Memory B cell (primary cell): ENCODE measurements around the gene SDK1.

Experiments used
- ATAC-seq: fragments of 150-1000 bp; cut with Tn5 transposase; 2 replicates; pipeline ENCODE4 v1.10.0; 2021; ENCODE audit warnings: low read depth, mild to moderate bottlenecking, moderate library complexity
- DNase-seq, 2 donors: peaks; one replicate each; pipeline ENCODE4 v3.0.0; 2022; ENCODE audit warnings: low spot score in 2 of 2
- H3K27ac Mint-ChIP-seq: one replicate; pipeline ENCODE4 v1.8.0; 2022; ENCODE audit warnings: mild to moderate bottlenecking, moderate library complexity, mixed read lengths
- H3K27me3 Mint-ChIP-seq: one replicate; pipeline ENCODE4 v1.8.0; 2022; ENCODE audit warnings: mixed read lengths
- H3K36me3 Mint-ChIP-seq: one replicate; pipeline ENCODE4 v1.8.0; 2022; ENCODE audit warnings: mild to moderate bottlenecking, mixed read lengths
- H3K4me1 Mint-ChIP-seq: one replicate; pipeline ENCODE4 v1.8.0; 2022; ENCODE audit warnings: mixed read lengths
- H3K4me3 Mint-ChIP-seq: one replicate; pipeline ENCODE4 v1.8.0; 2022; ENCODE audit warnings: mild to moderate bottlenecking, moderate library complexity, mixed read lengths
- H3K9me3 Mint-ChIP-seq: one replicate; pipeline ENCODE4 v1.8.0; 2022; ENCODE audit warnings: mixed read lengths

SDK1 gene

DNA sequence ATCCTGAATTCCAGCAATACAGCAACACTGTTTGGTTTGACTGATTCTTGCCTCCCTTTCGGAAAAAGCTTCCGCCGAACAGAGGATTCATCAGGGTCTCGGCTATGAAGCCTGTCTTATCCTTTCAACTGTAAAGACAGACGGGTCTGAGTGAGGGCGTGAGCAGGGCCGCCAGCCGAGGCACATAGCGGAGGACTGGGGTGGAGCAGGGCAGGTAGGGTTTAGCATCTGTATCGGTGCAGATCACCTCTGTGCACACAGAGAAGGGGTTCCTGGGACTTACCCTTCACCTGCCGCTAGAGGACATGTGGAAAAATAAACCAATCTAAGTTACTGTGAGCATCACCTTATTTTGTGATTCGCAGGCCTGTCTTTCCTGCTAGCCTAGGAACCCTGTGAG lies 724.2 kb downstream of the SDK1 start:
- Mint-ChIP-seq H3K4me1 (no peaks in the 10 kb centered on the region), H3K4me3 (no peak overlapping the region), H3K36me3 (peaks cover 2% of the 10 kb centered on the region), H3K9me3 (peaks cover 3% of the 10 kb centered on the region), H3K27me3 (peaks cover 4% of the 10 kb centered on the region), H3K27ac (no peak overlapping the region)
- DNase-seq, result no peak
- ATAC-seq, result no peak

DNA sequence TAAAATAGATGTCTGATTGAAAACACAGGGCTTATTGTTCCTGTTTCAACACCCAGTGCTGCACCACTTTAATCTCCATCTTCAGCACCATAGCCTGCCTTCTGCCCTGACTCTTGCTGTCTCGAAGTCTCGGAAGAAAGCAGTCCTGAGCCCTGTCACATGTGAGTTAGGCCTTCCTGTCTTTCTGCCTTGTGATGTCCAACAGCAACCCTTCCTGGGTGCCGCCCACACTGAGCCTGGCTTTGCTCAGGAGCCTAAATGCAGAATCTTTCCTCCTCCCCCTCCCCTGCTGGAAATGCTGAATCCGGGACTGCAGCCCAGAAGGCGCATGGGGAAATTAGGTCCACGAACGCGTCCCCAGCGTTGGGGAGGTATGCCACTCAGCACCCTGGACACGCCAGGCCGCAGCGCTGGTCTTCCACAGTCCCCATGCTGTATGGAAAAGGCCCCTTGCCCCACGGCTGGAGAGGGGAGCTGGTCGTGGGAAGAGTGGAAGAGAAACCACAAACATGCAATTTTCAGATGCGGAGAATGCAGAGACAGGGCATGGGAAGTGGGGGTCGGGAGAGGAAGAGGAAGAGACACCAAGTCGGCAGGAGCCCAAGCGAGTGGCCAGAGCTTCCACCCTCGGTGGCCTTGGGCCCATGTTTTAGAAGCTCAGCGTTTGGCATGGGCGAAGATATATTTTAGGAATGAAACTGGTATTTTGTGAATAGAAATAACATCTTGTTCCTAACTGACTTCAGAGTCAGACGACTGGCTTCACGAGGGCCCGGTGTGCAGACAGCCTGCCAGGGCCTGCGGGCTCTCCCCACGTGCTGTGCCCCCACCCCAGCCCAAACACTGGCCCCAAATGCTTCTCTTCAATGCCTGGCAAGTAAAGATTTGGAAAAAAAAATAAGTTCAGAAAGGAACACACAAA lies 724.9 kb downstream of the SDK1 start:
- no peaks in the 10 kb centered on the region for H3K4me1 Mint-ChIP-seq
- no peak for DNase-seq
- no peak overlapping the region for H3K4me3 Mint-ChIP-seq
- H3K36me3 Mint-ChIP-seq, result no peaks in the 10 kb centered on the region
- H3K9me3 Mint-ChIP-seq, result peaks cover under 1% of the 10 kb centered on the region
- ATAC-seq, result no peak
- peaks cover under 1% of the 10 kb centered on the region for H3K27me3 Mint-ChIP-seq
- no peak overlapping the region for H3K27ac Mint-ChIP-seq

DNA sequence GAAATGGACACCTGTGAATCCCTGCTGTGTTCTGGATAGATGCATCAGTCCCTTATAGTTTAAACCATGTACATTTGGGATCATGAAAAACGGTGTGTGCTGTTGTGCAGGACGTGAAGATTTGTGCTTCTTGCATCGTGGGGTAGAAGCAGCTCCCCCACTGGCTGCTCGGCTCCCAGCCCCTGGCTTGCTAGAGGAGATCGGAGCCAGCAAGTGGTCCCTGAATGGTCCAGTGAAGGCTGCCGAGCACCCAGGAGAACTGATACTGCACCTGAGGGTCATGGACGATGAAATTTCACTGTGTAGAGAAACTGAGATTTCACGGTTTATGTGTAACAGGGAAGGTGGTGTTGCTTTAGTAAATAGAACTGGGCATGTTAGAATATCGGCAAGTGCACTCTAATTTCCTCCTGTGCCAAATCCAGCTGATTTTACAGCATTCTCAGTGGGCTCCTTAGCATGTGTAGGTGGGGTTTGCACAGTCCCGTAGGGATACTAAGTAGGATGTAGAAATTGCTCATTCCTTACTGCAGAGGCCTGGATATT lies 726.0 kb downstream of the SDK1 start:
- no peak overlapping the region for H3K4me3 Mint-ChIP-seq
- no peaks in the 10 kb centered on the region for H3K27me3 Mint-ChIP-seq
- no peak overlapping the region for H3K27ac Mint-ChIP-seq
- H3K36me3 Mint-ChIP-seq, result no peaks in the 10 kb centered on the region
- no peaks in the 10 kb centered on the region for H3K9me3 Mint-ChIP-seq
- H3K4me1 Mint-ChIP-seq, result no peaks in the 10 kb centered on the region
- ATAC-seq (no peak), DNase-seq (no peak)

DNA sequence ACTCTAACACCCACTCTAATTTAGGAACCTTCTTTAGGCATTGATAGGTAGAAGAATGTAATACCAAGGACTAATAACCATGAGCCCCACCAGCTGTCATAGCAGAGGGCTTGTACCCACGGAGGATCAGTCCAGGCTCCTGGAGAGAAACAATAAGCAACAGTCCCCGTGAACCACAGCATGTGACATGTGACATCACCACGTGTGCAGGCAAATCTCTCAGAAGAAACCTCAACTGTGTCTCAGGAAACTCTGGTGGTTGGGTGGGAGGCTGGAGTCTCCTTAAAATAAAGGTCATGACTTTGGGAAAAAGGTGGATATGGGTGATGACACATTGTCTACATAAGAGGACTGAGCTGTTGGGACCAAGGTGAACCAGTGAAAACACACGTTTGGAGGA lies 727.2 kb downstream of the SDK1 start:
- H3K27ac Mint-ChIP-seq, result no peak overlapping the region
- no peaks in the 10 kb centered on the region for H3K4me1 Mint-ChIP-seq
- no peaks in the 10 kb centered on the region for H3K27me3 Mint-ChIP-seq
- no peak for ATAC-seq
- H3K4me3 Mint-ChIP-seq, result no peak overlapping the region
- no peaks in the 10 kb centered on the region for H3K36me3 Mint-ChIP-seq
- no peaks in the 10 kb centered on the region for H3K9me3 Mint-ChIP-seq
- no peak for DNase-seq

DNA sequence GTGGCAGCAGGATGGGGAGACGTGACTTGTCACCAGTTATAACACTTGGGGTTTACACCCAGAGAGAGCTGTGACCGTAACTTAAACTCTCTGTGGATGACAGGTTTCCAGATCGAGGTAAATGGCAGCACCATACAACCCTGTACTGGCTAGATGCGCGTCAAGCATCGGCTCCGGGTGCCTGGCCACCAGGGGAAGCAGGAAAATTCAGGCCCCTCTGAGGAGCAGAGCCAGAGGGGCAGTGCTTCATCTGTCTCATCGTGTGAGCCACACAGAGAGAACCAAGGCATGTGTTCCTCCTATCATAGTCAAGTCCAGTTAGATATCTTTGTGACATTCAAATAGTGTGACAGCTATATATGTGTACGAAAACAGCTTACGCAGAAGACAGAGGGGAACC lies 728.9 kb downstream of the SDK1 start:
- H3K9me3 Mint-ChIP-seq, result no peaks in the 10 kb centered on the region
- no peak for DNase-seq
- no peak for ATAC-seq
- H3K4me3 Mint-ChIP-seq, result no peak overlapping the region
- no peaks in the 10 kb centered on the region for H3K36me3 Mint-ChIP-seq
- H3K27ac Mint-ChIP-seq, result no peak overlapping the region
- no peaks in the 10 kb centered on the region for H3K4me1 Mint-ChIP-seq
- no peaks in the 10 kb centered on the region for H3K27me3 Mint-ChIP-seq

DNA sequence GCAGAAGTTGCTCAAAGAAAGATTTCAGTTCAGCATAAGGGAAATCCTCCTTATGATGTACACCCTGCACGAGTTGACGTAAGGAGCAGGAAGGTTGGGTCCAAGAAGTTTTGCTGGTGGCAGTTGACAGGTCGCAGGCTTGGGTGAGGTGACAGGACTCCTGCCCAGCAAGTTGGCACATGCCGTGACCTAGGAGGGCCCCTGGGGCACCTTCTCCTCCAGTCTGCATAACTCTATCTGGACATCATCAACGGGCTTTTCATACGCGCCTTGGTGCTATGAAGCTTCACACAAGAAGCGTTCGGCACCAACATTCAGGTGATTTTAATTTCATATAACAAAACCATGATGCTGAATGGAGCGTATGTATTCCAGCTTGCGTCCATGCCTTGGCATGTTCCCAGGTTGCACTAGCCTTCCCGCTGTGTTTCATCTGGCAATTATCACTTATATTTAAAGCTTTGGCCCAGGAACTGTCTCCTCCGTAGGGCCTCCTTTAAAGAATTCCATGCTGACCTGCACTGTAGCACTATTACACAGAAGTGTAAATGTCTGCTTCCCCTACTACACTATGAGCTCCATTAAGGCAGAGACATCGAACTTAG lies 729.4 kb downstream of the SDK1 start:
- Mint-ChIP-seq H3K27me3 (no peaks in the 10 kb centered on the region), H3K9me3 (no peaks in the 10 kb centered on the region), H3K4me3 (no peak overlapping the region), H3K27ac (no peak overlapping the region), H3K36me3 (no peaks in the 10 kb centered on the region), H3K4me1 (no peaks in the 10 kb centered on the region)
- no peak for DNase-seq
- ATAC-seq, result no peak

DNA sequence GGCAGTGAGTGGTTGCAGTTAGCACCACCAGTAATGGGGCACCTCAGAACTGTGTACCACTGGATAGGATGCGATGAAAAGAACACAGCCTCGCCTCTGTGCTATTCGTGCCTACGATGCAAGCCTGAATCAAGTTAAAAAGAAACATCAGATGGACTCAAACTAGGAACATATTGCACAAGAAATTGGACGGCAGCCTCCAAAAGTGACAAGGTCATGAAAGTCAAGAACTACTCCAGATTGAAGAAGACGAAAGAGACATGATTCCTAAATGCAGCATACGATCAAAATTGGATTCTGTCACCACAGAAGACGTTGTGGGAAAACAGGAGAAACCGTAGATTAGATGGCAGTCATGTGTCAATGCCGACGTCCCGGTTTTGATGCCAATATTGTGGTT lies 732.9 kb downstream of the SDK1 start:
- Mint-ChIP-seq H3K4me3 (no peak overlapping the region), H3K9me3 (no peaks in the 10 kb centered on the region), H3K27ac (no peak overlapping the region), H3K27me3 (no peaks in the 10 kb centered on the region), H3K4me1 (no peaks in the 10 kb centered on the region), H3K36me3 (no peaks in the 10 kb centered on the region)
- DNase-seq (no peak), ATAC-seq (no peak)

DNA sequence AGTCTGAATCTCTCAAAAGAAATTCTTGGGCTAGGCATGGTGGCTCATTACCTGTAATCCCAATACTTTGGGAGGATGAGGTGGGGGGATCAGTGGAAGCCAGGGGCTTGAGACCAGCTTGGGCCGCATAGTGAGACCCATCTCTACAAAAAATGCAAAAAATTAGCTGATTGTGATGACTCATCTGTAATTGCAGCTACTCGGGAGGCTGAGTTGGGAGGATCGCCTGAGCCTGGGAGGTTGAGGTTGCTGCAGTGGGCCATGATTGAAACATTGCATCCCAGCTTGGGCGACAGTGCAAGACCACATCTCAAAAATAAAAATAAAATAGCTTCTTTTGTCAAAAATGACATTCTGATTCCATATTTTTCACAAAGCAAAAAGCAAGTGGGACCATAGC lies 736.3 kb downstream of the SDK1 start:
- no peaks in the 10 kb centered on the region for H3K27me3 Mint-ChIP-seq
- H3K4me1 Mint-ChIP-seq, result no peaks in the 10 kb centered on the region
- no peak for ATAC-seq
- no peaks in the 10 kb centered on the region for H3K36me3 Mint-ChIP-seq
- no peak overlapping the region for H3K27ac Mint-ChIP-seq
- no peaks in the 10 kb centered on the region for H3K9me3 Mint-ChIP-seq
- no peak for DNase-seq
- no peak overlapping the region for H3K4me3 Mint-ChIP-seq

DNA sequence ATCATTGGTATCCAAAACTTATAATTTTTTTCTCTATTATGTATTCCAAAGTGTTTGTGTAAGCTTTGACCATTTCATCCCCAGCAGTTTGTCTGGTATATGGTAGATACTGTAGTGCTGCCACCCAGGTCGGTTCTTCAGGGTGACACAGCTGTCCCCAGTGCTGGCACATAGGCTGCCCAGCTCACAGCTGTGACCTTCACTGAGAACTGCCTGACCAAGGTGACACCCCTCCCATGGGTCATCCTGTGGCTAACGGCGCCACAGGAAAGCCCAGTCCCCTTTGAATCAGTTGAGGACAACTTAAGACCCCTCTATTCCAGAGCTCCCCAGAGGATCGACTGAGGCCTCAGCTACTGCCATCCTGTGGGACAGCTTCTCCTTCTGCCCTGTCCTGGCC lies 736.8 kb downstream of the SDK1 start:
- Mint-ChIP-seq H3K9me3 (no peaks in the 10 kb centered on the region), H3K4me3 (no peak overlapping the region), H3K27ac (no peak overlapping the region), H3K27me3 (no peaks in the 10 kb centered on the region), H3K4me1 (no peaks in the 10 kb centered on the region), H3K36me3 (no peaks in the 10 kb centered on the region)
- DNase-seq, result no peak
- ATAC-seq, result no peak

DNA sequence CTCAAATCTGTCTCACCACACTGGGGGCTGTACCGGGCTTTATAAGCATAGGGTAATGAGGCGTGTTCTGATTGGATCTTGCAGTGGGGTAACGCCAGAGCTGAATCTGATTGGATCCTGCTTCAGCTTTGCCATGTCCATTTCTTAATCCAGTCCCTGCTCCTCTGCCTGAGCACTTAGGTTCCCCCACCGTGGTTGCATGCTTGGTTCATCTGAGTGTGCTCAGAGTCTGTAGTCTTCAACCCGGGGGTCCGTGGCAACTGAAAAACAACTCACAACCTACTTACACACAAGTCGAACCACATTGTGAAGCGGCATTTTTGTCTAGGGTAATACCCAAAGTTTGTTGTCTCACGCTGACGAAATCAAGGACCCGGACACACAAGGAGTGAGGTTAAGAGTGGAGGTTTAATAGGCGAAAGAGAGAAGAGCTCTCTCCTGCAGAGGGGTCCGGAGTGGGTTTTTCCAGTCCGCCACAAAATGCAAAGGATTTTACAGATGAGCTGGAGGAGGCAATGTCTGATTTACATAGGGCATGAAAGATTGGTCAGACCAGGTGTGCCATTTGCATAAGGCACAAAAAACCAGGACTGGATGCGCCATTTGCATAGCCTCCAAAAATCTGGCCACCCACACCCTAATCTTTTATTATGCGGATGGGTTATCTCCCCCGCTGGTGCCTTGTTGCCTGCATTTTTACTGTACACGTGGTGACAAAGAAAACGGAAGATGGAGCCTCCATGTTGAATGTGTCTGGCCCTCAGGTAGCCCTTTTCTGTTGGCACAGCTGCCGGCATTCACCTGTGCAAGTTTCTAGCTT lies 739.3 kb downstream of the SDK1 start:
- no peaks in the 10 kb centered on the region for H3K27me3 Mint-ChIP-seq
- H3K36me3 Mint-ChIP-seq, result no peaks in the 10 kb centered on the region
- no peak for ATAC-seq
- no peak for DNase-seq
- H3K27ac Mint-ChIP-seq, result no peak overlapping the region
- peaks cover 3% of the 10 kb centered on the region for H3K4me1 Mint-ChIP-seq
- H3K9me3 Mint-ChIP-seq, result no peaks in the 10 kb centered on the region
- peak overlapping the region; percentile 24 for H3K4me3 Mint-ChIP-seq

DNA sequence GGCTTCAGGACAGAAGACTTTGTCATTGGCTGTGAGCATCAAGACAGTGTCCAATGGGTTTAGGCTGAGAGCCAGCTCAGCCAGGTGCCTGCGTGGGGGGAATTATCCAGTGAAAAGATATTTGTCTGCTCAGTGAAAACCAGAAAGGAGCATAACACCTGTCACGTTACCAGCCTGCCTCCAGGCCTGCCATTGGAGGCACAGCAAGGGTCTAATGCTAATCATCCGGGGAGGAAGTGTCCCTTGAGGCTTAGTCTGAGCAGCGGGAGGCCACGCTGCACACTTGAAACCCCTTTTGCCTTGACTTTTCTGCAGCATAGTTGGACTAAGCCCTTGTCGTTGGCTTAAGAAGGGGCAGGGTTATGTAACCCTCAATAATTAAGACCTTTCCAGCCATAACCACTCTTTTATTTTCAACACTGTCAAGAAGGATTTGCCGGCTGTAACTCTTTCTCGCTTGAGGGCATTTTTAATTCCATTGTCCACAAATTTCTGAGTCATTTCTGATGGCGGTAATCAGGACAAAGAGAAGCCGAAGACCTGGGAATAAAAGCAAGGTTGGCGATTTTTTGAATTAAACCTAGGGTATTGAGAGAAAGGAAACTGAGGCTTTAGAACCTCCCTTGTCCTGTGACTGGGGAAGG lies 741.5 kb downstream of the SDK1 start:
- Mint-ChIP-seq H3K4me3 (no peak overlapping the region), H3K27me3 (peaks cover 2% of the 10 kb centered on the region), H3K9me3 (no peaks in the 10 kb centered on the region), H3K36me3 (no peaks in the 10 kb centered on the region), H3K4me1 (peaks cover 3% of the 10 kb centered on the region), H3K27ac (no peak overlapping the region)
- no peak for ATAC-seq
- no peak for DNase-seq

DNA sequence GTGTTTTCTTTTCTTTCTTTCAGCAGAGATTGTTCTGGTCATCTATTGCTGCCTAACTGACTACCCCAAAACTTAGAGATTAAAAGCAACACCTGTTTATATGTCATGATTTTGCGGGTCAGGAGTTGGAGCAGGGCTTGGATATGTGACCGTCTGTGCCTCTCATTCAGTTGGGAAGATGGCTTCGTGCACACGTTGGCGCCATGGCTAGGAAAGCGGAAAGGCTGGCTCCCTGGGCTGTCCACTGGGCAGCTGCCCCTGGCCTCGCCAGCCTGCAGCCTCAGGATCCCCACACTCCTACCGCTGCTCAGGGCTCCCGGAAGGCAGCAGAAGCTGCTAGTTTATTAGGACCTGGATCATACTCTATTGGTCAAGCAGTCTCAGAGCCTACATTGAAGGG lies 742.9 kb downstream of the SDK1 start:
- ATAC-seq, result no peak

DNA sequence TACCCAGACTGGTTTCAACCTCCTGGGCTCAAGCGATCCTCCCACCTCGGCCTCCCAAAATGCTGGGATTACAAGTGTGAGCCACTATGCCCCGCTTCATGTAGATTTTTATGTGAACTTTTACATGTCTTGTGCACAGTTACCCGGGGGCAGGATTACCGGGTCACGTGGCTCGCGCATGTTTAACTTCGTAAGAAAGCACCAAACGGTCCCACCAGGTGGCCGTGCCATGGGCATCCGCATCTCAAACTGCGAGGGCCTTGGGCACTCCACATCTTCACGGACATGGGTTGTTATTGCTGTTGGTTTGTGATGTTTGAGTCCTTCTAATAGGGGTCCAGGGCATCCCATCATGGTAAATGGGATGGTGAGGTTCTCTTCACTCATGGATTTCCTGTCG lies 744.4 kb downstream of the SDK1 start:
- Mint-ChIP-seq H3K4me3 (no peak overlapping the region), H3K36me3 (no peaks in the 10 kb centered on the region), H3K9me3 (no peaks in the 10 kb centered on the region), H3K27ac (no peak overlapping the region), H3K27me3 (peaks cover 7% of the 10 kb centered on the region), H3K4me1 (peaks cover 3% of the 10 kb centered on the region)
- no peak for ATAC-seq
- DNase-seq, result no peak

More for the DNA sequence above, 742.9 kb downstream of the SDK1 start:
- Mint-ChIP-seq H3K27me3 (peaks cover 3% of the 10 kb centered on the region), H3K27ac (no peak overlapping the region), H3K36me3 (no peaks in the 10 kb centered on the region), H3K4me3 (no peak overlapping the region), H3K4me1 (peaks cover 3% of the 10 kb centered on the region), H3K9me3 (no peaks in the 10 kb centered on the region)
- DNase-seq, result no peak

DNA sequence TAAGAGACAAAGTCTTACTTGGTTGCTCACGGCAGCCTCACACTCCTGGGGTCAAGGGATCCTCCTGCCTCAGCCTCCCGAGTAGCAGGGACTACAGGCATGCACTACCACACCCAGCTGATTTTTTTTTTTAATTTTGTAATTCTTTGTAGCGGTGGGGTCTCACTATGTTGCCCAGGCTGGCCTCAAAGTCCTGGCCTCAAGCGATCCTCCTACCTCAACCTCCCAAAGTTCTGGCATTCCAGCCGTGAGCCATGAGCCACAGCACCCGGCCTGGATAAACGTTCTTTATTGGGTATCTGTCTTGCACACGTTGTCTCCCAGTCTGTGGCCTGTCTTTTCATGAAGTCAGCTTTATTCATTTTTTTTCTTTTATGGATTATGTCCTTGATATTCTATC lies 744.9 kb downstream of the SDK1 start:
- Mint-ChIP-seq H3K27me3 (peaks cover 7% of the 10 kb centered on the region), H3K9me3 (no peaks in the 10 kb centered on the region), H3K36me3 (no peaks in the 10 kb centered on the region), H3K4me3 (no peak overlapping the region), H3K4me1 (peaks cover 3% of the 10 kb centered on the region), H3K27ac (no peak overlapping the region)
- DNase-seq (no peak), ATAC-seq (no peak)
